Cardiac fibroblast (primary cell): ENCODE data around the gene CCT6A.
"Not testable (repeated sequence)": the region's sequence is repeated elsewhere in the genome, so short reads cannot be mapped to it uniquely, and the experiment has no call there.

Source experiments
- DNase-seq, 2 donors: peaks; one replicate each; pipeline versions ENCODE4 v3.0.0 to v3.0.0-alpha.2; 2010; ENCODE audit warnings: low read depth in 2 of 2
- H3K4me3 ChIP-seq, 2 donors: replicated peaks in 1 of 2; 1 replicate in 1 of 2; 2 replicates in 1 of 2; pipeline ENCODE4 v1.5.1; 2011; ENCODE audit warnings: low read depth in 2 of 2, low read length in 2 of 2, mild to moderate bottlenecking in 2 of 2, moderate library complexity in 1 of 2
- TF ChIP-seq, protein P1 (sequence below): IDR thresholded peaks from one replicate; pipeline ENCODE4 v1.5.1; 2011; ENCODE audit warnings: low read depth, mild to moderate bottlenecking, low read length, inconsistent platforms

Gene CCT6A

GRCh38 chr7:56087445-56087844 is 35.9 kb downstream of the CCT6A start:
- H3K4me3 ChIP-seq = no peak overlapping the region
- DNase-seq = no peak
- TF ChIP-seq, protein P1, sequence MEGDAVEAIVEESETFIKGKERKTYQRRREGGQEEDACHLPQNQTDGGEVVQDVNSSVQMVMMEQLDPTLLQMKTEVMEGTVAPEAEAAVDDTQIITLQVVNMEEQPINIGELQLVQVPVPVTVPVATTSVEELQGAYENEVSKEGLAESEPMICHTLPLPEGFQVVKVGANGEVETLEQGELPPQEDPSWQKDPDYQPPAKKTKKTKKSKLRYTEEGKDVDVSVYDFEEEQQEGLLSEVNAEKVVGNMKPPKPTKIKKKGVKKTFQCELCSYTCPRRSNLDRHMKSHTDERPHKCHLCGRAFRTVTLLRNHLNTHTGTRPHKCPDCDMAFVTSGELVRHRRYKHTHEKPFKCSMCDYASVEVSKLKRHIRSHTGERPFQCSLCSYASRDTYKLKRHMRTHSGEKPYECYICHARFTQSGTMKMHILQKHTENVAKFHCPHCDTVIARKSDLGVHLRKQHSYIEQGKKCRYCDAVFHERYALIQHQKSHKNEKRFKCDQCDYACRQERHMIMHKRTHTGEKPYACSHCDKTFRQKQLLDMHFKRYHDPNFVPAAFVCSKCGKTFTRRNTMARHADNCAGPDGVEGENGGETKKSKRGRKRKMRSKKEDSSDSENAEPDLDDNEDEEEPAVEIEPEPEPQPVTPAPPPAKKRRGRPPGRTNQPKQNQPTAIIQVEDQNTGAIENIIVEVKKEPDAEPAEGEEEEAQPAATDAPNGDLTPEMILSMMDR = no peak

- H3K4me3 ChIP-seq = no peak overlapping the region
- DNase-seq = peak in 1 of 2 donors; percentile 75
- TF ChIP-seq, protein P1 = no peak
Observed at GRCh38 chr7:56091591-56091990, 40.0 kb downstream of the CCT6A start.

DNA sequence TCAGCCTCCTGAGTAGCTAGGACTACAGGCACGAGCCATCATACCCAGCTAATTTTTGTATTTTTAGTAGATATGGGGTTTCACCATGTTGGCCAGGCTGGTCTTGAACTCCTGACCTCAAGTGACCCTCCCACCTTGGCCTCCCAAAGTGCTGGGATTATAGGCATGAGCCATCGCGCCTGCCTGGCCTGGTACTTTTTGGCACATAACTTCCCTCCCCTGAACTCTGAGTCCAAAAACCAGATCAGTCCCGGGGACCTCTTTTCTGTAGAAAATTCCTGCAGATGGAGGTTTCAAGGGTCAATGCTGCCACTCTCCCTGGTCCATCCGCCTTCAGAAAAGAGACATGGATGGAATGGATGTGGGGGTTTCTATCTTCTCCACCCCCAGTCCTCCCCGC is 40.8 kb downstream of the CCT6A start:
- H3K4me3 ChIP-seq, DNase-seq: not testable (repeated sequence)

- no peak within 1 kb of the TSS for H3K4me3 ChIP-seq
- DNase-seq = peak; percentile 81 to 90
- TF ChIP-seq, protein P1 = peak; percentile 47
Observed at GRCh38 chr7:56092789-56093531, 41.4 kb downstream of the CCT6A start, which contains the start of gene PHKG1. Gene PHKG1, minus strand, starts transcription at chr7:56092952. Its CDS starts 4,011 bp downstream, at chr7:56088941.

- DNase-seq = peak; percentile 84 to 91
- TF ChIP-seq, protein P1 = no peak
- H3K4me3 ChIP-seq = no peak overlapping the region
Observed at GRCh38 chr7:56097700-56098099, 46.1 kb downstream of the CCT6A start.

DNA sequence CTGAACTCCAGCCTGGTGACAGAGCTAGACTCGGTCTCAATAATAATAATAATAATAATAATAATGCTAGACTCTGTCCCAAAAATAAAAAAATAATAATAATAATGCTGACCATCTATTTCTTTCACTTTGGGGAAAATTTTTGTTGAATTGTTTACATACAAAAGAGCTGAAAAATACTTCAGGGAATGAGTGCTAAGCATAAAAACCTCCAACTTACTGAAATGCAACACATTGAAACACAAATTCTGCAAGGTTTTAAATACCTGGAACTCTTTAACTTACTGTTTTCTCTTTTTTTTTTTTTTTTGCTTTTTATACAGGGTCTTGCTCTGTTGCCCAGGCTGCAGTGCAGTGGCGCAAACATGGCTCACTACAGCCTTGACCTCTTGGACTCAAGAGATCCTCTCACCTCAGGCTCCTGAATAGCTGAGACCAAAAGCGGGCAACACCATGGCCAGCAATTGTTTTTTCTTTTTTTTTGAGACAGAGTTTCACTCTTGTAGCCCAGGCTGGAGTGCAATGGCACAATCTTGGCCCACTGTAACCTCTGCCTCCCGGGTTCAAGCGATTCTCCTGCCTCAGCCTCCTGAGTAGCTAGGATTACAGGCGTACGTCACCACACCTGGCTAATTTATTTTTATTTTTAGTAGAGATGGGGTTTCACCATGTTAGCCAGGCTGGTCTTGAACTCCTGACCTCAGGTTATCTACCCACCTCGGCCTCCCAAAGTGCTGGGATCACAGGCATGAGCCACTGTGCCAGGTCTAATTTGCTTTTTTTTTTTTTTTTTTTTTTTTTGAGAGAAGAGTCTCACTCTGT is 46.8 kb downstream of the CCT6A start:
- DNase-seq, H3K4me3 ChIP-seq: not testable (repeated sequence)

GRCh38 chr7:56099653-56100052 is 48.1 kb downstream of the CCT6A start:
- DNase-seq = no peak
- TF ChIP-seq, protein P1 = no peak

DNA sequence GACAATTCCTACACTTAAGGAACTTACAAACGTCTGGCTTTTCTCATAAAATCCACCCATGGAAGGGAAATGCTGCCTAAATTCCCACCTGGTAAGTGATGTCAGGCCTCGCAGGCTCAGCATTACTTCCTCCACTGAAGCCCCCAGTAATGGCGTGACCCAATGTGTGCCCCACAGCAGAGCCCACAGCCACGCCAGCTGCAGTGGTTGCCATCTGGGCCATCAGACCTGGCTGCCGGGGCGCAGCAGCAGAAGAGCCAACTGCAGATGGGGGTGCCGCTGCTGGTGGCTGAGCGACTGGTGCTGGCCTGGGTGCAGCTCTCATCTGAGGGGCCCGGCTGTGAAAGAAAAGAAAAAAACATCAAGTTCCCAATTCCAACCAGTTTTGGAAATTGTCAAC is 52.6 kb downstream of the CCT6A start:
- not testable (repeated sequence) for DNase-seq, H3K4me3 ChIP-seq

More at GRCh38 chr7:56099653-56100052, 48.1 kb downstream of the CCT6A start:
- H3K4me3 ChIP-seq = no peak overlapping the region
